Fibroblast of skin of left quadriceps (primary cell): ENCODE results near the gene FITM1.
A peak's percentile ranks its signal among the peaks of the same experiment; 100 is the strongest.

Source experiments
- DNase-seq, 2 experiments: peaks; one replicate each; pipeline ENCODE4 v3.0.0-alpha.2; 2013; ENCODE audit warnings: low read depth in 2 of 2

The FITM1 gene

GRCh38 chr14:24119691-24120090, 10.8 kb upstream of the FITM1 start:
- DNase-seq, result no peak

- no peak for DNase-seq
These were observed 9.2 kb upstream of the FITM1 start for GRCh38 chr14:24121210-24121609.

- DNase-seq, result no peak
These were observed 8.0 kb upstream of the FITM1 start for GRCh38 chr14:24122416-24122815.

GRCh38 chr14:24122898-24123297, 7.6 kb upstream of the FITM1 start:
- DNase-seq, result no peak

- DNase-seq, result no peak
These were observed 6.7 kb upstream of the FITM1 start for GRCh38 chr14:24123424-24124417.

GRCh38 chr14:24126939-24127338, 3.5 kb upstream of the FITM1 start:
- no peak for DNase-seq

- no peak for DNase-seq
These were observed 2.8 kb upstream of the FITM1 start for GRCh38 chr14:24127673-24128072.

GRCh38 chr14:24129410-24129998, 955 bp upstream of the FITM1 start:
- DNase-seq, result no peak

GRCh38 chr14:24130717-24131548, 474 bp downstream of the FITM1 start:
- no peak for DNase-seq

GRCh38 chr14:24131549-24131966, 1.1 kb downstream of the FITM1 start:
- no peak for DNase-seq

- DNase-seq, result no peak
These were observed 1.7 kb downstream of the FITM1 start for GRCh38 chr14:24132061-24132685.

GRCh38 chr14:24132976-24133375, 2.5 kb downstream of the FITM1 start:
- DNase-seq, result no peak

GRCh38 chr14:24133735-24134134, 3.3 kb downstream of the FITM1 start:
- DNase-seq, result no peak

- DNase-seq, result no peak
These were observed 5.0 kb downstream of the FITM1 start for GRCh38 chr14:24135584-24135833.

GRCh38 chr14:24135834-24136683, 5.6 kb downstream of the FITM1 start, which contains the start of gene PSME1:
PSME1 (plus strand) TSS chr14:24136194; CDS start chr14:24136263, 69 bp downstream.
- DNase-seq, result peak; percentile 60 to 65

- no peak for DNase-seq
These were observed 6.4 kb downstream of the FITM1 start for GRCh38 chr14:24136684-24137528.

- no peak for DNase-seq
These were observed 7.3 kb downstream of the FITM1 start for GRCh38 chr14:24137529-24138395.

- no peak for DNase-seq
These were observed 8.2 kb downstream of the FITM1 start for GRCh38 chr14:24138396-24139271.
